CD4-positive, alpha-beta T cell (primary cell): Measurements from ENCODE around the gene RBMS3. TPM values are rescaled to one million over a fixed set of nuclear protein-coding genes. Genes with fewer than 3 reads are reported as not detected.

ENCODE experiments used
- ATAC-seq: fragments of 200-7000 bp; cut with Tn5 transposase; one replicate; pipeline ENCODE4 v1.10.0; 2022; ENCODE audit warnings: mild to moderate bottlenecking; ENCODE audit not compliant: poor library complexity
- CTCF ChIA-PET: fragments of 350-600 bp; sonication (Branson Sonifier 250); formaldehyde crosslinking; loops from one replicate; lab custom pipeline; 2021; ENCODE audit warnings: antibody characterized with exemption, inconsistent platforms; lab: Charles Lee
- POLR2A ChIA-PET: fragments of 350-600 bp; sonication (Branson Sonifier 250); formaldehyde crosslinking; loops from one replicate; lab custom pipeline; 2021; ENCODE audit warnings: antibody characterized with exemption, inconsistent platforms; lab: Charles Lee
- DNase-seq, 14 experiments: peaks; one replicate each; pipeline ENCODE4 v3.0.0-alpha.2; 2013 to 2020; ENCODE audit warnings: mixed read lengths in 2 of 14
- H3K27ac ChIP-seq, 2 donors: one replicate each; pipeline versions ENCODE4 v1.5.1 to v1.7.0; 2013; ENCODE audit warnings: low read length in 2 of 2, low read depth in 1 of 2, mild to moderate bottlenecking in 1 of 2
- H3K27me3 ChIP-seq, 2 experiments: 1 replicate in 1 of 2; 2 replicates in 1 of 2; pipeline versions ENCODE4 v1.6.1 to v1.7.0; 2013; ENCODE audit warnings: low read length in 2 of 2, control low read depth in 1 of 2, mild to moderate bottlenecking in 1 of 2, moderate library complexity in 1 of 2; ENCODE audit not compliant: insufficient read depth in 2 of 2, control insufficient read depth in 1 of 2
- H3K36me3 ChIP-seq: one replicate; pipeline ENCODE4 v1.6.1; 2013; ENCODE audit warnings: low read length, control low read depth; ENCODE audit not compliant: insufficient read depth
- H3K4me1 ChIP-seq: one replicate; pipeline ENCODE4 v1.6.1; 2013; ENCODE audit warnings: low read length, control low read depth; ENCODE audit not compliant: insufficient read depth
- H3K4me3 ChIP-seq: one replicate; pipeline ENCODE4 v1.5.1; 2013; ENCODE audit warnings: mild to moderate bottlenecking, low read length, moderate library complexity
- H3K9me3 ChIP-seq, 2 experiments: 1 replicate in 1 of 2; 2 replicates in 1 of 2; pipeline versions ENCODE4 v1.6.1 to v1.7.0; 2013; ENCODE audit warnings: low read length in 2 of 2, mild to moderate bottlenecking in 2 of 2, control low read depth in 1 of 2, moderate library complexity in 1 of 2; ENCODE audit not compliant: control insufficient read depth in 1 of 2, insufficient read depth in 1 of 2
- H3K27ac Mint-ChIP-seq: one replicate; pipeline ENCODE4 v1.8.0; 2020; ENCODE audit warnings: mixed read lengths
- H3K27me3 Mint-ChIP-seq: one replicate; pipeline ENCODE4 v1.8.0; 2021; ENCODE audit warnings: mixed read lengths
- H3K36me3 Mint-ChIP-seq: one replicate; pipeline ENCODE4 v1.8.0; 2021; ENCODE audit warnings: low read depth, mixed read lengths
- H3K4me1 Mint-ChIP-seq: one replicate; pipeline ENCODE4 v1.8.0; 2021; ENCODE audit warnings: low read depth, mixed read lengths
- H3K4me3 Mint-ChIP-seq: one replicate; pipeline ENCODE4 v1.8.0; 2020; ENCODE audit warnings: mild to moderate bottlenecking, mixed read lengths
- H3K9me3 Mint-ChIP-seq: one replicate; pipeline ENCODE4 v1.8.0; 2020; ENCODE audit warnings: mixed read lengths
- intact Hi-C, 2 experiments: fragments of 100-400 bp; cut with DNase I in 1 of 2; cut with micrococcal nuclease in 1 of 2; formaldehyde crosslinking; loops; one replicate each; pipeline versions ENCODE4 v1.15.1 to v1.9.0; 2023 to 2025; cut with DNase I, micrococcal nuclease
- total RNA-seq, 174 experiments: library from RNA in 2 of 174; stranded (reverse) in 2 of 174; gene quantifications; one replicate each; pipeline ENCODE4 v1.2.3 and lab custom pipeline; 2021 to 2026
- TF ChIP-seq, protein P1 (sequence below): fragments of 200-600 bp; IDR thresholded peaks from one replicate; pipeline ENCODE4 v1.8.0; 2022; ENCODE audit warnings: antibody characterized with exemption, mild to moderate bottlenecking

The RBMS3 gene
- total RNA-seq, 2 experiments from 2014 or later: 1.6 to 1.7 TPM

DNA sequence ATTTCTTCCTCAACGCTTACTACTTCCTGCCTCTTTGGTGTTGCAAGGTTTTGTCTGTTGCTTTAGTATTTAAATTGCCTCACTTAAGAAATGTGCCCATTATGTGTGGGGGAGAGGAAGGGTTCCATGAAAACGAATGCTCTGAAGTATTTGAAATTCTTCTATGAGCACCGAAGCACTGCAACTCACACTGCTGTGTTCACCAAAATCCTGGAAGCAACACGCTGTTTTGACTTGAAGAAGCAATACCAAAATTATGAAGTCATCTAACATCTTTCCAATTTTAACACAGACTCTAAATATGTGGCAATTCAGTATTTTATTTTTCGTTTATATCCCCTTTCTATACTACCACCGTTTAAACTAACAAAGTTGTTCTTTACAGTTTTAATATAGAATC lies 101.5 kb downstream of the RBMS3 start:
- CTCF ChIA-PET: no interaction called here
- H3K27ac Mint-ChIP-seq: no peak overlapping the region

DNA sequence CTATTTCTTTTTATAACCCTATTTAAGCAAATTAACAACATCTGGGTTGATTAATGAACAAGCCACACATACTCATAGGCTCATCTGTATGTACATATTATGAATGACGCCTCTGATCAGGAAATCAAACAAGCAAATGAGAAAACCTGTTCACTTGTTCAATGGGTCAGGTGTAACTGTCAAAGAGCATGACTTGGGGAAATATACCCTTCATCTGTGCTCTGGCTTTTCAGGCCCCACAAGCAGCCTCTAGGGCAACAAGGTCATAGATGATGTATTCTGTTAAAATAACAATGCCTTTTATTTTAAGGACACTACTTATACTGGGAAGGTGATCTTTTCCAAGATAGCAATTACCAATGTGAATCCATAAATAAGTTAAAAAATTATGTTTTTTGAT lies 102.0 kb downstream of the RBMS3 start:
- H3K27me3 ChIP-seq: no peaks in the 10 kb centered on the region
- no peaks in the 10 kb centered on the region for H3K36me3 ChIP-seq
- CTCF ChIA-PET: no interaction called here
- ATAC-seq: no peak
- no peak overlapping the region for H3K27ac Mint-ChIP-seq
- intact Hi-C loops: no loop called here
- H3K36me3 Mint-ChIP-seq: no peaks in the 10 kb centered on the region
- no peaks in the 10 kb centered on the region for H3K27me3 Mint-ChIP-seq
- no peaks in the 10 kb centered on the region for H3K4me1 ChIP-seq
- H3K4me3 ChIP-seq: no peak overlapping the region
- TF ChIP-seq, protein P1, sequence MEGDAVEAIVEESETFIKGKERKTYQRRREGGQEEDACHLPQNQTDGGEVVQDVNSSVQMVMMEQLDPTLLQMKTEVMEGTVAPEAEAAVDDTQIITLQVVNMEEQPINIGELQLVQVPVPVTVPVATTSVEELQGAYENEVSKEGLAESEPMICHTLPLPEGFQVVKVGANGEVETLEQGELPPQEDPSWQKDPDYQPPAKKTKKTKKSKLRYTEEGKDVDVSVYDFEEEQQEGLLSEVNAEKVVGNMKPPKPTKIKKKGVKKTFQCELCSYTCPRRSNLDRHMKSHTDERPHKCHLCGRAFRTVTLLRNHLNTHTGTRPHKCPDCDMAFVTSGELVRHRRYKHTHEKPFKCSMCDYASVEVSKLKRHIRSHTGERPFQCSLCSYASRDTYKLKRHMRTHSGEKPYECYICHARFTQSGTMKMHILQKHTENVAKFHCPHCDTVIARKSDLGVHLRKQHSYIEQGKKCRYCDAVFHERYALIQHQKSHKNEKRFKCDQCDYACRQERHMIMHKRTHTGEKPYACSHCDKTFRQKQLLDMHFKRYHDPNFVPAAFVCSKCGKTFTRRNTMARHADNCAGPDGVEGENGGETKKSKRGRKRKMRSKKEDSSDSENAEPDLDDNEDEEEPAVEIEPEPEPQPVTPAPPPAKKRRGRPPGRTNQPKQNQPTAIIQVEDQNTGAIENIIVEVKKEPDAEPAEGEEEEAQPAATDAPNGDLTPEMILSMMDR: no peak
- DNase-seq: no peak
- no peak overlapping the region for H3K4me3 Mint-ChIP-seq
- H3K9me3 Mint-ChIP-seq: no peaks in the 10 kb centered on the region
- POLR2A ChIA-PET: no interaction called here
- no peak overlapping the region for H3K27ac ChIP-seq
- no peaks in the 10 kb centered on the region for H3K4me1 Mint-ChIP-seq
- no peaks in the 10 kb centered on the region for H3K9me3 ChIP-seq

More for the DNA sequence above, 101.5 kb downstream of the RBMS3 start:
- ATAC-seq: no peak
- no peak for DNase-seq
- POLR2A ChIA-PET: no interaction called here
- Mint-ChIP-seq H3K9me3 (no peaks in the 10 kb centered on the region), H3K4me3 (no peak overlapping the region), H3K4me1 (no peaks in the 10 kb centered on the region), H3K36me3 (no peaks in the 10 kb centered on the region), H3K27me3 (no peaks in the 10 kb centered on the region)
- Histone ChIP-seq H3K4me3 (no peak overlapping the region), H3K36me3 (no peaks in the 10 kb centered on the region), H3K27me3 (no peaks in the 10 kb centered on the region), H3K4me1 (no peaks in the 10 kb centered on the region), H3K9me3 (no peaks in the 10 kb centered on the region), H3K27ac (no peak overlapping the region)
- intact Hi-C loops: no loop called here
- TF ChIP-seq, protein P1: no peak

DNA sequence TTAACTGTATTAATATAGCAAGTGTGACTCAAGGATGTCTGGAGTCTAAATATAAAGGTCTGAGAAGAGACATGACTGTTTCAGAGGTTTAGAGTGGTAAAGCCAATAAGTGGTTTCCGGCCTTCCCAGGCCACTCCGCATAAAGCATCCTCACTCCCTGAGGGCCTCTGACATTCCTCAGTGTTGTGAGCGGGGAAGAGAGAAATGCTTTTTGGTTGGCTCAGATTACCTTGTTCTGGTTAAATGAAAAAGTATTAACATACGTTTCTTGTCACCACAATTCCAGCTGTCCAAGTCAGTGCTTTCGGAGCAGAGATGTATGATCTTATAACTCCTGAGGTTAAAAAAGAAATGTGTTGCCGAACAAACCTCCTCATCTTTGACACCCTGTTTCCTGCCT lies 103.8 kb downstream of the RBMS3 start:
- H3K36me3 Mint-ChIP-seq: no peaks in the 10 kb centered on the region
- no peak overlapping the region for H3K27ac Mint-ChIP-seq
- no peaks in the 10 kb centered on the region for H3K9me3 Mint-ChIP-seq
- H3K4me3 Mint-ChIP-seq: no peak overlapping the region
- POLR2A ChIA-PET: no interaction called here
- DNase-seq (no peak), ATAC-seq (no peak)
- no peaks in the 10 kb centered on the region for H3K4me1 Mint-ChIP-seq
- no peaks in the 10 kb centered on the region for H3K4me1 ChIP-seq
- TF ChIP-seq, protein P1: no peak
- H3K4me3 ChIP-seq: no peak overlapping the region
- no peaks in the 10 kb centered on the region for H3K36me3 ChIP-seq
- H3K27me3 Mint-ChIP-seq: no peaks in the 10 kb centered on the region
- no peaks in the 10 kb centered on the region for H3K27me3 ChIP-seq
- intact Hi-C loops: no loop called here
- H3K27ac ChIP-seq: no peak overlapping the region
- CTCF ChIA-PET: no interaction called here
- H3K9me3 ChIP-seq: no peaks in the 10 kb centered on the region
